ENCODE results near the gene HERC2.
"Not testable (repeated sequence)": the region's sequence is repeated elsewhere in the genome, so short reads cannot be mapped to it uniquely, and the experiment has no call there.

Gene HERC2

GRCh38 chr15:28274635-28275034 is 47.3 kb downstream of the HERC2 start:
- no peak for DNase-seq

- no peak for DNase-seq
Observed at GRCh38 chr15:28273873-28274610, 47.9 kb downstream of the HERC2 start.

GRCh38 chr15:28273468-28273867 is 48.5 kb downstream of the HERC2 start:
- no peak for DNase-seq

DNA sequence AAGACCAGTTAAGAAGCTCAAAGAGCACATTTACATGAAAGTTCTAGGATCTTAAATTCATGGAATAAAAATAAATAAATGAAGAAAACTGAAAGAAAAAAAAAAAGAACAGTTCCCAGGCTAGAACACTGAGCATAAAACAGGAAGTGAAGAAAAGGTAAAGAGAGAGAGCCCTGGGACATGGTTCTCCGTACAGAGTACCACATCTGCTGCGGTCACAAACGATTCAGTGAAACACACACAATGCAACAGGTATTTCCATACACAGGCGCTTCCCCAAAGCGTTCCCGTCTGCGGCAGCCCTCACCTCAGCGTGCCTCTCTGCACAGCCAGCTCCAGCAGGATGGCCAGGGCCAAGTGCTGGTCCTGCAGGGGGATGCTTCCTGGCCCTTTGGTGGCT is 49.4 kb downstream of the HERC2 start:
- no peak for DNase-seq

- DNase-seq = no peak
Observed at GRCh38 chr15:28271697-28272260, 50.2 kb downstream of the HERC2 start.

DNA sequence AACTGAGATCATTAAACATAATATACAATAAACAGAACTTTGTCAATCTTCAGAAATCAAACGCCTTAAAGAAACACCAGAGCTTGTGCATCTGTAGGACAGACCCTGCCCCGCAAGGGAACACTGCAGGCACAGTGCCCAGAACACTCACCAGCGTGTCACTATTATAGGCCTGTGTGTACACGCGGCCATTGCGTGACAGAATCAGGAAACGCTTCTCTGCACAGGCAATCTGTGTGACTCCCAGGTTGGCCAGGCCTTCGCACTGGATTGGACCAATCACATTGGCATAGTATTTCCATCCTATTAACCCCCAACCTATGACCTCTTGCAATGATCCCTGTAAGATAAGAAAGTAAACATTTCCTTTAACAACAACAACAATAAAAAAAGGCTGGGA is 52.9 kb downstream of the HERC2 start:
- DNase-seq = no peak

DNA sequence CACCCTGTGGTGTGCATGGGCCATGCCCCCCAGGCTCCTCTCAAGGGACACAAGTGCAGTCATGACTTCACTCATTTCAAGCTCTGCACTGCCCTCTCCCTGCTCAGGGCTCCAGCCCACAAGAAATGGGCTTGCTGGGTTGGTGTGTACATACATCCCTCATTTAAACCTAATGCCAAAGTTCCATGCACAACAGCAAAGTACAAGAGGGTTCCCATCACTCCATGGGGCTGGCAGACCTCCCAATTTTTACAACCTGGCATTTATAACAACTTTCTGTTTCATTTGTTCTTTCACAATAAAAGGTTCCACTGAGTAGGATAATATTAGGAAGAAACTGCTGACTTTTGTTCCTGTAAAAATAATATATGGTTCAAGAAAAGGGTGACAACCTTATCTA is 54.3 kb downstream of the HERC2 start:
- DNase-seq = no peak

DNA sequence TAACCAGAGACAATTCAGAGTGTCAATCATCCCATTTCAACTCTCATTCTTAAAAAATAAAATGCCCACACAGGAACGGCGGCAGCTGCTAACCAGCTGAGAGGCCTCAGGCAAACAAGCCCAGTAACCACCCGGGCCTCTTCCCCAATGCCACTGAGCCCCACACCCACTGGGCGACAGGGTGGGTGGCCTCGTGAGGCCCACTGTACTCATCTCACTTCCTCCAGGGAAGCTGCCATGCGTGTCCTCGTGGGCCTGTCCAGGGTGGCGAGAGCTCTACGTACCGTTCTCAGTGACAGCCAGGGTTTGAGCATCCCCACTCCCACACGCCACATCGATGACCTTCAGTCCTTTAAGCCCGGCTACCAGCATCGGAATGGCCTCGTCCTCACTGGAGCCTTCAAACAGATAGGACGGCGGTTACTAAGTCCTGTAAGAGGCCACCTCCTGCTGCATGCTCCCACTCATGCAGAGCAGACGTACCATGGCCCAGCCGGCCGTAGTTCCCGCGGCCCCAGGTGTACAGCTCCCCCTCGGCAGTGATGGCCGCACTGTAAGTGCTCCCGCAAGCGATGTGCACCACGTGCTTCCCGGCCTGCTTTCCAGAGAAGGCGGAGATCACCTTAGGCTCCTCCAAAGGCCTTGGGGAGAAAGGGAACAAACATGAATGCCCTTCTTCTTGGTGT is 56.5 kb downstream of the HERC2 start:
- DNase-seq = no peak

- DNase-seq = no peak
Observed at GRCh38 chr15:28264166-28264565, 57.8 kb downstream of the HERC2 start.

- DNase-seq = no peak
Observed at GRCh38 chr15:28262438-28262837, 59.5 kb downstream of the HERC2 start.

DNA sequence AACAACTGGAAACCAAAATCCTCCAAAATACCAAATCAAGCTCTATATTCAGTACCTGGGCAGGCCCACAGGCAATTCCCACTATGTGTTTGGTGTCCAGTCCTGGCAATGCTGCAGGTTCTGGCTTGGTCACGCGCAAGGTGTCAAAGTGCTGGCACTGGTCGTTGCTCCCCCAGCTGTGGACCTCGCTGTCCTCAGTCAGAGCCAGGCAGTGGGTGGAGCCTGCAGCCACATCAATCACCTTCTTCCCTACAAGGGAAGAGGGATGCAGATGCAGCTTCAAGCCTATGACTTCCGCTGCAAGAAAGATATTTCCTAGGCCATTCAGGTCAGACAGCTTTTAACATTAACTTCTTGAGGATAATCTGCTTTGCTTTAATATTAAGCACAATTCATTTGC is 61.3 kb downstream of the HERC2 start:
- DNase-seq = no peak

- no peak for DNase-seq
Observed at GRCh38 chr15:28260317-28260716, 61.7 kb downstream of the HERC2 start.

- DNase-seq = no peak
Observed at GRCh38 chr15:28255965-28256364, 66.0 kb downstream of the HERC2 start.

DNA sequence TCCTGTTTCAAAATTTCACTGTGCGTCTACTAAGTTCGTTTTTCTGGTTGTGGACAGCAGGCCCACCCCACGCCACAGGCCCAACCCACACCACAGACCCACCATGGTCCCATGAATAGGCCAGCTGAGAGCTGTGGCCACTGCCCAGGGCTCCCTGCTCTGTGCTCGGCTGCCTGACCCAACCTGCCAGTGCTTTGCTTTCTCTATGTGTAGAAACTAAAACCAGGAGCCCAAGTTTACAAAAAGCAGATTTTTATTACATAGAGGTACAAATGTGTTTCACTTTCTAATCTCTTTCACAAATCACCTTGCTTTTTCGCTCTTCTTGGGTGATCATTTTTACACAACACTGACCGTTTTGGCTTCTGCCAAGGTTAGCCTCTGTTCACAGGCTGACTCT is 69.1 kb downstream of the HERC2 start:
- DNase-seq = no peak

GRCh38 chr15:28246605-28247004 is 75.4 kb downstream of the HERC2 start:
- DNase-seq = no peak

- no peak for DNase-seq
Observed at GRCh38 chr15:28243901-28244300, 78.1 kb downstream of the HERC2 start.

GRCh38 chr15:28243399-28243798 is 78.6 kb downstream of the HERC2 start:
- no peak for DNase-seq

DNA sequence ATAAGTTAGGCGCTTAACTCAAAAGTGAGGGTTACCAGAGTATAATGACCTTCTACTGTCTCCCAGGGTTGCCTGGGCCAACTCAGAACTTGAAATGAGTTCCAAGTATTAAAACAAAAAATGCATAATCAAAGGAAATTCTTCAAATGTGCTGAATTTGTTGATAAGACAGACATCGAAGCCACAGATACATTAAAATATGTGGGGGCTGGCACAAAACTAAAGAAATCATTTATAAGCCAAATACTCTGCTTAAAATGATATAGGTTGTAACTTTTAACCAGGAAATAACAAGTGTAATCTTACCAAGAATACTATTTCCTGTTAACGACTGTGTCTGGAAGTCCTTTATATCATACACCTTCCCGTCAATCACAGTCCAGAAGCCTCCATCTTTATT is 83.7 kb downstream of the HERC2 start:
- not testable (repeated sequence) for DNase-seq

DNA sequence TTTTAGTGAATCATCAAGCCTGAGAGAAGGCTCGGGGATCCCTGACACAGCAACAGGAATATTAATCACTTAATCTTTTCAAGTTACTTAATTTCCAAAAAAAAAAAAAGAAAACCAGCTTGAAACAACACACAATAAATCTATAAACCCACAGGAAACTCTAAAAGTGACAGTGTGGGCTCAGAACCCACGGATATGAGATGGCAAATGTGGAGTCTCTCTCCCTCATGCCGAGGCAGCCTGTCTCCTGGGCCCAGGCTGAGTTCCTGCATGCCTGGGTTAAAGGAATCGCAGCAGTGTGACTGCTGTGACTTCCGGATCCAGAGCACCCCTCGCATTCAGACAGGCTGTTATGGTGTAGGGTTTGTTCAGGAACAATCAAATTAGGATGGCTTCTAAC is 90.2 kb downstream of the HERC2 start:
- DNase-seq = not testable (repeated sequence)

DNA sequence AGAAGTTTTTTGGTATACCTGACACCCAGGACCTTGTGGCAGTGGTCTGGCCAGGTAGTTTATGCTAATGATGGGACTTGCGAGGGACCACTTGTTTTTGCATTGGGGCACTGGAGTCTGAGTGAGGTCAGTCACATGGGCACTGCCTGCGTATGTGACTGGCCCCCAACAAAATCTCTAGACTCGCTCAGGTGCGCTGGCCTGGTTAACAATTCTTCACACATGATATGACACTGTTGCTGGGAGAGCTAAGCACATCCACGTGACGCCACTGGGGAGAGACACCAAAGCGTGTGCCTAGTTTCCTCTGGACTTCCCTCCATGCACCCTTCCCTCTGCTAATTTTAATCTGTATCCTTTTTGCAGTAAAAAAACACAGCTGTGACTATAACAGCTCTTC is 90.6 kb downstream of the HERC2 start:
- not testable (repeated sequence) for DNase-seq

DNA sequence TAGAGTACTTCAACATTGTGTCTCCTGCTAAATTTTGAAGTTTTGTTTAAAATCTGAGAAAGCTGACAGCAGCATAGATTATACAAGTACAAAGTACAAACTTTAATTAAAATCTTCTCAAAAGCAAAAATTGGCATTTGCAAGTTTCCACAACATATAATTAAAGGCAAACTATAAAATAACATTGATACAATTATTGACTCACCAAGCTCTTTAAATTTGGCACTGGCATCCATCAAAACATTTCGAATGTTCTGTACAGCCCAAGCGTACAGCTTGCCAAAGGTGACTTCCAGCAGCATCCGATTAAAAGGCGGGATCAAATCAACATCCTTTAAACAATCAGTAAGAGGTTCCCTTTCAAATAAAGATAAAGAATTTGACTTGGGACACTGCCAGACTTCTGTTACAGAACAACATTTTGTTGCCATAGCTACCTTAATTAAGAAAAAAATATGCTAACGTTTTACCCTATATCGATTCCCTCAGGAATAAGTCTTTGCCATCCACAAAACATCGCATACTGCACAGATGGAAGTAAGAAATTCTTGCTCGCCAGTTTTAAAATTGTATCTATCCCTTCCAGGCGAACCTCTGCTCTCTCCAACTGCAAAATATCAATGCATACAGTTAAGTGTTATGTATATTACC is 92.9 kb downstream of the HERC2 start:
- DNase-seq = not testable (repeated sequence)

GRCh38 chr15:28228096-28228495 is 93.9 kb downstream of the HERC2 start:
- DNase-seq = no peak

GRCh38 chr15:28227303-28227702 is 94.7 kb downstream of the HERC2 start:
- DNase-seq = peak; percentile 4

DNA sequence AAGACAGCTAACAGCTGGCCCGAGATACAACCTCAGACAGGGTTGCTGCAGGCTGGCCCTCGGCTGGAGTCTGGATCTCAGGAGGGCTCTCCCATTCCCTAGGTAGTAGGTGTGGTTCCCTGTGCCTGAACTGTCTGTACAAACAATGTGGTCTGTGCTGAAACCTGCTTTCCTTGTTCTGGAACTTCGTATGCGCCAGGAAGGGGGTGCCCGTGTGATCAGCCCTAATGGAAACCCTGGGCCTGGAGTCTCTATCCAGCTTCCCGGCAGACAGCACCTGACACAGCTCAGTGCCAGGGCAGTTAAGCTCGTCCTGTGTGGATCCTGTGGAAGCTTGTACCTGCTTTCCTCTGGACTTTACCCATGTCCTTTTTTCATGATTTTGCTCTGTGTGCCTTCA is 99.4 kb downstream of the HERC2 start:
- DNase-seq = not testable (repeated sequence)

All from RPMI8226 (cell line).